Activated CD8-positive, alpha-beta memory T cell treated with anti-CD3 and anti-CD28 coated beads, Interleukin-2, amount 50 U/mL, for 24 hours (primary cell): ENCODE results near the gene NMNAT1.
"Not testable (repeated sequence)": the region's sequence is repeated elsewhere in the genome, so short reads cannot be mapped to it uniquely, and the experiment has no call there.

ENCODE experiments used
- DNase-seq: peaks from one replicate; pipeline ENCODE4 v3.0.0-alpha.2; 2020; ENCODE audit errors: extremely low read depth

Gene NMNAT1

DNA sequence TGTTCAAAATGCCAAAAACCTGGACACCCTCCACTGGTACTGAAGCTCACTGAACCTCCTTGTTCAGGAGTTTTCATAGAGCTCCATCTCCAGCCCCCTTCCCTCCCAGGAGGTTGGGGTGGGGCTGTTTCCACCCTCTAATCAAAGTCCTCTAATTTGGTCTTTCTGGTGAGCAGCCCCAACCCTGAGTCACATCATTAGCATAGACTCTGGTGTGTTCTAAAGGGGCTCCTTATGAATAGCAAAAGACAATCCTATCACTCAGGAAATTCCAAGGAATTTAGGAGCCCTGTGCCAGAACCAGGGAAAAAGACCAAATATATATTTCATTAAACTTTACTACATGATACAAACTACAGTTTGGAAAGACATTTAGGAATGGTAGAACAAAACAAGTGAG is 76.3 kb downstream of the NMNAT1 start:
- DNase-seq = no peak

DNA sequence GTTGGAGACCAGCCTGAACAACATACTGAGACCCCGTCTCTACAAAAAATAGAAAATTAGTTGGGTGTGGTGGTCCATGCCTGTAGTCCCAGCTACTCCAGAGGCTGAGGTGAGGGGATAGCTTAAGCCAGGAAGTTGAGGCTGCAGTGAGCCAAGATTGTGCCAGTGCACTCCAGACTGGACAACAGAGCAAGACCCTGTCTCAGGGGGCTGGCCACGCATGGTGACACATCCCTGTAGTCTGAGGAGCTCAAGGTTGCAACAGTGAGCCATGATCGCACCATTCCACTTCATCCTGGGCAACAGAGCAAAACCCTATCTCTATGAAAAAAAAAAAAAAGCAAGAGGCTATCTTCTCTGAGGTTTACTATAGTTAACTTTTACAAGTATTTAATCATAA is 76.8 kb downstream of the NMNAT1 start:
- no peak for DNase-seq

- DNase-seq = not testable (repeated sequence)
Observed at GRCh38 chr1:10020678-10021077, 77.4 kb downstream of the NMNAT1 start.

DNA sequence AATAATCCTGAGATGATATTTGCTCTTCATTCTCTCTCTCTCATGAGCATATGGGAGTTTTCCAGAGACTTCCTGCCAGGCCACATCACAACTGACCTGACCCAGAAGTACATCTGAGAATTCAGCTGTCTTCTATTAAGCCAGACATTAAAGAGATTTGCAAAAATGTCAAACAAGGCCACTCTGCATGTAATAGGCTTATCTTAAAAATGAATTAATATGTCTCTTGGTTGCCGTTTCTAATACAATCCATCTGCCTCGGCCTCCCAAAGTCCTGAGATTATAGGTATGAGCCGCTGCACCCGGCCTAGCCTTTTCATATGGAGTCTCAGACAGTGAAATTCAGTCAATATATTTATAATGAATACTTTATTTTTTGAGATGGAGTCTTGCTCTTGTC is 78.7 kb downstream of the NMNAT1 start:
- DNase-seq = not testable (repeated sequence)

GRCh38 chr1:10022656-10023055 is 79.4 kb downstream of the NMNAT1 start:
- DNase-seq = no peak

DNA sequence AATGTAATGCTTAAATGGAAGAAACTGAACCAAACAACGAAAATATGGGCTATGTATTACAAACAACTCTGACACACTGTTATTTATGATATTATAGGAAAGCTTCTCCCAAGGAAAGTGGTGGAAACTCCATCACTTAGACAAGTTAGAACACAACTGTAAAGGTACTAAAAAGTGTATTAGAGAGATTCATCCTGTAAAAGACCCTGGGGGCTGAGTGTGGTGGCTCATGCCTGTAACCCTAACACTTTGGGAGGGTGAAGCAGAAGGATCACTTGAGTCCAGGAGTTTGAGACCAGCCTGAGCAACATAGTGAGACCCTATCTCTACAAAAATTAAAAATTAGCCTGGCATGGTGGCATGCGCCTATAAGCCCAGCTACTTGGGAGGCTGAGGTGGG is 82.1 kb downstream of the NMNAT1 start:
- no peak for DNase-seq

DNA sequence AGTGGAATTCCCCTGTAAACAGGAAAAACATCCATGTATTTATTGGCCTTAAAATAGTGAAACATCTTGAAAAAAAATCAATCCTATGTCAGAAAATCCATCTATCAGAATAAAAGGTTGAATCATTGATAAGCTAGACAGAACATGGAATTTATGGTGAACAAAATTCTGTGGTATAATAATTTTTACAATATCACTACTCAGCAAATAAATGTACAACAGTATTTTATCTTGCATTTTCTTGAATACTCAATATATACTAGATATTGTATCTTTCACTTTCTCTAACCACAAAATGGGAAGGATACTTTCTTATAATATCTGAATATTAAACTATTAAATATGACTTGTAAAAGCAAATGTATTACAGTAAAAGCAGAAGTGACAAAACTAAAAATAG is 83.8 kb downstream of the NMNAT1 start:
- no peak for DNase-seq

GRCh38 chr1:10028956-10029500 is 85.8 kb downstream of the NMNAT1 start:
- not testable (repeated sequence) for DNase-seq

DNA sequence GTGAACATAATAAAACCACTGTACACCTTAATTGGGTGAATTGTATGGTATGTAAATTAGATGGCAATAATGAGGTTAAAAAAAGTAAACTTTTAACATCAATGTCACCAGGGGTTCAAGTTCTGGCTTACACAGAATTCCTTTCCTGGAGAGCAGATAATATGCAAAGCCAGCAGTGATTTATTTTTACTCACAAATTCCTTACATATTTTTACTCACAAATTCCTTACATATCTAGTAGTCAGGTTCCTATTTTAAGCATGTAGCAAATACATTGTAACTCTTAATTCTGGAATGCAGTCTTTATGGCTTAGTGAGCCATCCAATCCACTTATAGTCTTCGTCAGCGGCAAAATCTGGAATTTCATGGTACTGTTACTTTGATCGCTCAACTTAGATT is 88.2 kb downstream of the NMNAT1 start:
- no peak for DNase-seq

DNA sequence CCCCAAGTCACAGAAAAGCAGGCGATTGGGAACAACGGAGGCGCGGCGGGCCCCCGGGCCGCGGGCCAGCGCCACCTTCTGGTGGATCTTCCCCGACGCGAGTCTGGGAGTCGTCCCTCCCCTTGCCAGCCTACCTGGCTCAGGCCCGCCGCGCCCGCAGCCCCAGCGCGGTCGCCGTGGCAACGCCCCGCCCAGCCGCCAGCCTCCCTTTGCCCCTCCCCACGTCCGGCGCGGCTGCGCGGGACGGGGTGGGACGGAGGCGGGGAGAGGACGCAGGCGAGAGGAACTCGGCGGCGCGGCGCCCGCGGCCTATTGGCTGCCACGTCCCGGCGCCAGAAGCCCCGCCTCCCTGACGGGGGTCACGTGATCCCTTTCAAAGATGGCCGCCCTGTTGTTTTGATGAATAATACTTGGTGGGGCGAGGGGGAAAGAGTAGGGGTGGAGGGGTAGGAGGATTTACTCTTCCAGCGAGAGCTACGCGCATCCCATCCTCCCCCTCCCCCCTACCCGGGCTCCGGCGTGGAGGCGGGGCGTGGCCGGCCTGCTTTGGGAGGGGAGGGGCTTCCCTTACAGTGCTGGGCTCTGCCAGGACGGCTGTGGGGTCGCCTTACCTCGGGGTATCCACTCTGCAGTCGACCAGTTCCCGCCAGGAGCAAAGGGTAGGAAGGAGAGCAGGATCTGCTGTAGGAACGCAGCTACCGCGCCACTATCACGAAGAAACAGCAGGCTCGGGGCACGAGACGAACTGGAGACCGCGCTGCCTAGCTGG is 89.5 kb downstream of the NMNAT1 start, which contains the start of gene UBE4B:
UBE4B (plus strand) TSS at position 369 of the 769 bp plus-strand sequence. CDS start 713 bp downstream, outside the sequence.
- DNase-seq = peak; percentile 92

- no peak for DNase-seq
Observed at GRCh38 chr1:10033359-10033845, 90.1 kb downstream of the NMNAT1 start.
